ENCODE results near the gene PKD1.
"Not testable (repeated sequence)": the region's sequence is repeated elsewhere in the genome, so short reads cannot be mapped to it uniquely, and the experiment has no call there.

- not testable (repeated sequence) for TF ChIP-seq JUND (CRISPR knock-in tag; IDR thresholded peaks at IDR 0.05); POLR2AphosphoS5 (IDR thresholded peaks at IDR 0.05; ENCODE audit: low read depth, low read length); RERE (CRISPR knock-in tag; IDR thresholded peaks at IDR 0.05; ENCODE audit: low read depth)
Observed at GRCh38 chr16:2107121-2107790, 28.4 kb downstream of the PKD1 start.
